ENCODE measurements around the gene CPVL. TPM values are rescaled to one million over a fixed set of nuclear protein-coding genes. Genes with fewer than 3 reads are reported as not detected.

The CPVL gene
- total RNA-seq, 4 donors from 2014 or later: 8.1 to 17.1 (median 10.1) TPM

- Histone ChIP-seq H3K4me3 (no peak overlapping the region), H3K27me3 (no peaks in the 10 kb centered on the region), H3K36me3 (no peaks in the 10 kb centered on the region), H3K9me3 (peaks cover 6% of the 10 kb centered on the region), H3K4me1 (peaks cover 7% of the 10 kb centered on the region), H3K27ac (no peak overlapping the region)
- no peak for DNase-seq (ENCODE audit: low spot score in 2 of 2)
- 47% methylated on average over 3 of the region's 3 CpGs for WGBS
- TF ChIP-seq EP300 (IDR thresholded peaks at IDR 0.05) (no peak), CTCF (IDR thresholded peaks at IDR 0.05) (no peak), POLR2AphosphoS5 (IDR thresholded peaks at IDR 0.05) (no peak), POLR2A (IDR thresholded peaks at IDR 0.05) (no peak)
Observed at GRCh38 chr7:28976022-28976421, 170.3 kb downstream of the CPVL start.

DNA sequence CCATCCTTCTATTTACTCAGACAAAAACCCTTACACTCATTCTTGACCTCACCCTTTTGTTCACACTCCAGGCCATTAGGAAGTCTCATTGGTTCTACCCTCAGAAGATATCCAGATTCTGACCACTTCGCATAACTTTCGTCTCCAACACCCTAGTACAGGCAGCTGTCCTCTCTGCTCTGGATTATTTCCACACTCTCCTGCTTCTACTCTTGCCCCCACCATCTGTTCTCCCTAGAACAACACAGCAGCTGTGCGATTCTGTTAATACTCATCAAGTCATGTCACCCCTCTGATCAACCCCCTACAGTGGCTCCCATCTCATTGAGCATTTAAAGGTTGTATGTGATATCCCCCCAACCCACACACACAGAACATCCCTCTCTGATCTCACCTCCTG, 172.7 kb downstream of the CPVL start:
- H3K36me3 ChIP-seq: no peaks in the 10 kb centered on the region
- H3K9me3 ChIP-seq: peaks cover 6% of the 10 kb centered on the region
- no peak overlapping the region for H3K27ac ChIP-seq
- H3K4me1 ChIP-seq: no peaks in the 10 kb centered on the region
- no peak for DNase-seq (ENCODE audit: low spot score in 2 of 2)
- no peaks in the 10 kb centered on the region for H3K27me3 ChIP-seq
- no peak for TF ChIP-seq CTCF (IDR thresholded peaks at IDR 0.05)
- no peak for TF ChIP-seq EP300 (IDR thresholded peaks at IDR 0.05)
- no peak for TF ChIP-seq POLR2A (IDR thresholded peaks at IDR 0.05)
- TF ChIP-seq POLR2AphosphoS5 (IDR thresholded peaks at IDR 0.05): no peak
- no peak overlapping the region for H3K4me3 ChIP-seq
- 98% methylated on average over 3 of the region's 3 CpGs for WGBS

DNA sequence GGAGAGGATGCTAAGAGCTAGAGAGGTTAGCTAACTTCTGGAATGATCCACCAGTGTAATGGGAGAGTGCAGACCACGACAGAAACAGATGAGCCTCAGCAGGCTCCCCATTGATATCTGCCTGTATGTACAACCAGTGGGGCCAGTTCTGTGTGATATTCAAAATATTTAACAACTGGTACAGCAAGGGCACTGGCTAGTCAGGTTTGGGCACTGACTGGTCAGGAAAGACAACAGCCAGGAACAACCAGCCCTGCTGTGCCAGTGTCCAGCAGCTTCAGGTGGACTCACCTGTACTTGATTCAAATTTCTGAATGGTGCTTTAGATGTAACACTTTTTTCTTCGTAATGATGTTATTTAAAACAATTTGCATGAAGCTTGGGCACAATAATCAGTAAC, 182.3 kb downstream of the CPVL start:
- H3K4me1 ChIP-seq: peaks cover 2% of the 10 kb centered on the region
- no peak for DNase-seq (ENCODE audit: low spot score in 2 of 2)
- no peak overlapping the region for H3K27ac ChIP-seq
- H3K36me3 ChIP-seq: no peaks in the 10 kb centered on the region
- WGBS: 76% methylated on average over 2 of the region's 2 CpGs
- no peak for TF ChIP-seq EP300 (IDR thresholded peaks at IDR 0.05)
- no peak for TF ChIP-seq POLR2AphosphoS5 (IDR thresholded peaks at IDR 0.05)
- TF ChIP-seq POLR2A (IDR thresholded peaks at IDR 0.05): no peak
- no peak for TF ChIP-seq CTCF (IDR thresholded peaks at IDR 0.05)
- H3K27me3 ChIP-seq: no peaks in the 10 kb centered on the region
- H3K9me3 ChIP-seq: no peaks in the 10 kb centered on the region
- H3K4me3 ChIP-seq: no peak overlapping the region

GRCh38 chr7:28961972-28962371, 184.4 kb downstream of the CPVL start:
- H3K9me3 ChIP-seq: no peaks in the 10 kb centered on the region
- H3K27ac ChIP-seq: no peak overlapping the region
- TF ChIP-seq POLR2AphosphoS5 (IDR thresholded peaks at IDR 0.05): no peak
- no peak for TF ChIP-seq POLR2A (IDR thresholded peaks at IDR 0.05)
- no peak for TF ChIP-seq CTCF (IDR thresholded peaks at IDR 0.05)
- no peak for TF ChIP-seq EP300 (IDR thresholded peaks at IDR 0.05)
- H3K27me3 ChIP-seq: peaks cover 3% of the 10 kb centered on the region
- H3K36me3 ChIP-seq: no peaks in the 10 kb centered on the region
- H3K4me1 ChIP-seq: peaks cover 22% of the 10 kb centered on the region
- H3K4me3 ChIP-seq: no peak overlapping the region
- DNase-seq (ENCODE audit: low spot score in 2 of 2): no peak
- WGBS: 62% methylated on average over 5 of the region's 5 CpGs

DNA sequence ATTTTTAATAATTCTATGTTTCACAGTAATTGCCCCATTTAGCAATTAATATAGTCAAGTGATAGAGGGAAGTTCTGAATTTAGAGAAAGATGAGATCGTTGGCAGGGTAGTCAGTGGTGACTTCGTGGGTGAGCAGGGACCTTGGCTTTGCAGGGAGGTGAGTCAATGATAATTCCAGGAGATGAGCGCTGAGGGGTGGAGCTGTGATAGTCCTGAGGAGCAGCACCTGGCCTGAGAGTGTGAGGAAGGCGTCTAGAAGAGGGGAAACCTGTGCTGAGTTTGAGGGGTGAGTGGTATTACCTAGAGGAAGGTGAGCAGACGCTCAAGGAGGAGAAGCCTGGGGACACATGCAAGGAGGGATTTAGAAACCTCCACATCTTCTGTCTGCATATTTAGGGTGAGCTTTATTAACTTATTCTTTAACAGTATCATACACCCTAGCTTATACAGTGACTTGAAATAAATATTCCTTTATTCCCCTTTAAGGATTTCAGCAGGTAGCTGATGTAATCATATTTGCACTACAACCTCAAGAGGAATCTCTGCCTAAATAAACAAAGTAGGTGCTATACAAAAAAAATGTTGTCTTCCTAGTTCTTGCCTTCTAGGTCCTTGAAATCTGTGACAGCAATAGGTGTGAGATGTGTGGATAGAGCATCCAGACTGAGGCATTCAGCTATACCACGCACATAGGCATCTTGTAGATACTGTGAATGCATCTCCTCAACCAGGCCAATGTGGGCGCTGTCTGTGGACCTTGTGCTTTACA, 186.1 kb downstream of the CPVL start:
- TF ChIP-seq EP300 (IDR thresholded peaks at IDR 0.05): no peak
- TF ChIP-seq POLR2A (IDR thresholded peaks at IDR 0.05): no peak
- no peak for TF ChIP-seq CTCF (IDR thresholded peaks at IDR 0.05)
- no peak for TF ChIP-seq POLR2AphosphoS5 (IDR thresholded peaks at IDR 0.05)
- peaks cover 13% of the 10 kb centered on the region for H3K27me3 ChIP-seq
- 70% methylated on average over 7 of the region's 7 CpGs for WGBS
- no peak overlapping the region for H3K4me3 ChIP-seq
- peak overlapping the region; percentile 4 for H3K27ac ChIP-seq
- H3K36me3 ChIP-seq: no peaks in the 10 kb centered on the region
- DNase-seq (ENCODE audit: low spot score in 2 of 2): no peak
- no peaks in the 10 kb centered on the region for H3K9me3 ChIP-seq
- peaks cover 39% of the 10 kb centered on the region for H3K4me1 ChIP-seq

Data from suprapubic skin (tissue), 4 donors.